GM12892 (cell line): ENCODE results near the gene TMEM150A.

Experiments
- POLR2A ChIP-seq: IDR thresholded peaks from 2 replicates; pipeline ENCODE4 v1.6.1; 2011; ENCODE audit warnings: low read depth, low read length, control low read depth
- POLR2AphosphoS5 ChIP-seq: IDR thresholded peaks from 2 replicates; pipeline ENCODE4 v1.6.1; 2011; ENCODE audit warnings: low read depth, low read length, control low read depth
- TAF1 ChIP-seq: IDR thresholded peaks from 2 replicates; pipeline ENCODE4 v1.6.1; 2011; ENCODE audit warnings: low read depth, mild to moderate bottlenecking, control low read depth, low read length, borderline replicate concordance

DNA sequence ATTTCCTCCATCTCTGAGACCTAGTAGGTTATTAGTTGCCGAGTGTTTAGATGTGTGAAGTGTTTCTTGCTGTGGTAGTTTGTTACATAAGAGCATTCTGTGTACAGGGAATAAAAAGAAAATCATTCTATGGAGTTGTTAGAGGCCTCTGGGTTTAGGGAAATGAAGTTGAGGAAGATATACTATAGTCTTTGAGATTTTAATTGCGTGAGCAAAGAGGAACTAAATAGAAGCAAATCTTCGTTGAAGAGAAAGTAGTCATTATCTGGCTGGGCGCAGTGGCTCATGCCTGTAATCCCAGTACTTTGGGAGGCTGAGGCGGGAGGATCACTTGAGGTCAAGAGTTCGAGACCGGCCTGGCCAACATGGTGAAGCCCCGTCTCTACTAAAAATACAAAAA, 32.5 kb upstream of the TMEM150A start:
- TF ChIP-seq POLR2A (no peak), POLR2AphosphoS5 (no peak), TAF1 (no peak)
